ENCODE measurements around the gene PDGFC. TPM values are rescaled to one million over a fixed set of nuclear protein-coding genes. Genes with fewer than 3 reads are reported as not detected.

Gene PDGFC
- total and polyA plus RNA-seq, 9 donors, result 18.6 to 58.0 (median 36.2) TPM

DNA sequence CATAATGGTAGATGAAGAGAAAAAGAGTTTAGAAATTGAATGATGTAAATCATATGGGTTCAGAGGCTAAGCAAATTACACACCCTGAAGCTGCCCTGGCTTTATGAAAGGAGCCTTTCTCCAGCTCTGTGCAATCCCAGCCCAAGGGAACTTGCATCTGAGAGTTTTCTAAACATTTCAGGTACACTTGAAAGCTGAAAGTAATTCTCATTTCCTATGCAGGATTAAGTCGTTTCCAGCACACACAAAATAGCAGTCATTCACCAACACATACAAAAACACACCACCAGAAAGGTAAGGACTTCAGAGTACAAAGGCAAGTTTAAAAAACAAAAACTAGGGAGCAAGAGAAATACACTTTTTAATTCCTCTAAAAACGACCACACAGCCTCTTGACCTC lies 1.7 kb downstream of the PDGFC start:
- no peak for TF ChIP-seq CTCF (IDR thresholded peaks at IDR 0.05)
- no peak for TF ChIP-seq EP300 (IDR thresholded peaks at IDR 0.05)
- no peak for TF ChIP-seq POLR2A (IDR thresholded peaks at IDR 0.05)
- intact Hi-C loops (cut with DNase I), result loop anchor here in 3 of 4 donors (5.0 to 10.0 kb wide), 4 partner anchors 75 to 495 kb away; no protein-coding TSS in a partner anchor
- H3K27ac ChIP-seq, result peak overlapping the region; percentile 85 to 96
- no peak for DNase-seq
- no peaks in the 10 kb centered on the region for H3K9me3 ChIP-seq
- peak overlapping the region; percentile 86 for H3K4me3 ChIP-seq
- WGBS, 3 donors, result 1 to 3% (median 1%) methylated on average over 2 of the region's 2 CpGs
- H3K36me3 ChIP-seq, result no peaks in the 10 kb centered on the region
- H3K4me1 ChIP-seq (ENCODE audit: insufficient read depth), result peaks cover 8% of the 10 kb centered on the region
- no peaks in the 10 kb centered on the region for H3K27me3 ChIP-seq

DNA sequence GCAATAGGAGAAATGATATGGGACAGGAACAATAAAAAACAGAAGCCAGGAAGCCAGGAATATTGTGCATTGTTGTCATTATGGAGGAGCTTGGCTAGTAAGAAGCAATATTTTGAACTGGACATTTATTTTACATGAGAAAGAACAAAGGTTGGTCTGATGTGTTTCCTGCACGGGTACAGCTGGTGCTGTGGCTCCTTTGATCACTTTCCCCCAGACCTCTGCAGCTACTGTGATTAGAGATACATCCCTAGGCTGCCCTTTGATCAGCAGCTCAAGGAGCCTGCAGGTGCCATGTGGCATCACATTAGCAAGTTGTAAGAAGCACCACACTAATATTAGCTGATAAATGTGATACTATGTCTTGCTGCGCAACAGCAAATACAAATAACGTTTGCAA lies 2.5 kb downstream of the PDGFC start:
- Histone ChIP-seq H3K27me3 (no peaks in the 10 kb centered on the region), H3K27ac (peak overlapping the region in 1 of 2 donors; percentile 5), H3K9me3 (no peaks in the 10 kb centered on the region), H3K4me3 (peak overlapping the region; percentile 86), H3K36me3 (no peaks in the 10 kb centered on the region), H3K4me1 (ENCODE audit: insufficient read depth) (peaks cover 10% of the 10 kb centered on the region)
- no peak for TF ChIP-seq CTCF (IDR thresholded peaks at IDR 0.05)
- no peak for TF ChIP-seq POLR2A (IDR thresholded peaks at IDR 0.05)
- no peak for TF ChIP-seq EP300 (IDR thresholded peaks at IDR 0.05)
- intact Hi-C loops (cut with DNase I), result loop anchor here in 2 of 4 donors (5.0 to 10.0 kb wide), 2 partner anchors 382 to 494 kb away; no protein-coding TSS in a partner anchor
- 21 to 37% (median 22%) methylated on average over 3 of the region's 3 CpGs for WGBS, 3 donors
- DNase-seq, result no peak

DNA sequence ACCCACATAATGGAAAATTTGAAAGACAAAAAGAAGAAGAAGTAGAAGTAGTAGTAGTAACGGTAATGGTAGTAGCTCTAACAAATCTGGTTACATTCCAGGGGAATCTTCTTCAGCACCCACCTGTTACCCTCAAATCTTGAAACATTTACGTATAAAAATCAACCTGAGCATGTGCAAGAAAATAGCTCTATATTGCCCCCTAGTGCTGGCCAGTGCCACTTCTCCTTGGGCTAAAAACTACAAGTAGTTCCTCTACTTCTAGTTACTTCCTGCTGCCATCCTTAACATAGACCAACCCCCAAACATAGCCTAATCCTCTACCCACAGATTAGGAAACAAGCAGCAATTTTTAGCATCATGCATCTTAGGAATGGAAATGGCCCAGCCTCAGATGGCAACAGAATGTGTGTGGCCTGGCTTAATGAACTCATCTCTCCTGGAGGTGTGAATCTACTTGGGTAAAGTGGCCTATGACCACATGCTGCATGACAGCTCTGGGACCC lies 3.1 kb downstream of the PDGFC start:
- peak overlapping the region in 1 of 2 donors; percentile 5 for H3K27ac ChIP-seq
- intact Hi-C loops (cut with DNase I), result loop anchor here in 2 of 4 donors (5.0 to 10.0 kb wide), 2 partner anchors 381 to 494 kb away; no protein-coding TSS in a partner anchor
- 9 to 23% (median 13%) methylated on average over 2 of the region's 2 CpGs for WGBS, 3 donors

DNA sequence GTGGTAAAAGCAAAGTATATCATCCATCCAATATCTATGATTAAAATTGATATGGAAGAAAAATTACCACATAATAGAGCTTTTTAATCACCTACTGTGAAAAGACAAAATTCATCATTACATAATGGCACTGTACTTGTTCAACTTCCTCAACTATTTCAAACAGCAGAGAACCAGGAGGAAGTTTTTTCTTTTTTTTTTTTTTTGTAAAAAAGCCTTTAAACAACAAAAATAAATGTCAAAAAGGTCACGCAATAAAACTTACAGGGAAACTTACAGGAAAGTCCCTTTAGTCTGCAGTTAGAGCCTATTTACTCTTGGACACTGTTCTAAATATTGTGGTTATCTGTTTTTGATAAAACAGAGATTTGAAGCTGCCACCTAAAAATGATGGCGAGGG lies 4.8 kb downstream of the PDGFC start:
- 88 to 93% (median 88%) methylated on average over 2 of the region's 2 CpGs for WGBS, 3 donors
- TF ChIP-seq CTCF (IDR thresholded peaks at IDR 0.05) (no peak), POLR2A (IDR thresholded peaks at IDR 0.05) (no peak), EP300 (IDR thresholded peaks at IDR 0.05) (no peak)

More for the DNA sequence above, 3.1 kb downstream of the PDGFC start:
- no peaks in the 10 kb centered on the region for H3K36me3 ChIP-seq
- DNase-seq, result peak; percentile 55 to 77 (median 56)
- H3K9me3 ChIP-seq, result no peaks in the 10 kb centered on the region
- peaks cover 10% of the 10 kb centered on the region for H3K4me1 ChIP-seq (ENCODE audit: insufficient read depth)
- TF ChIP-seq CTCF (IDR thresholded peaks at IDR 0.05), result peak; percentile 65 to 80 (median 66)
- no peak for TF ChIP-seq EP300 (IDR thresholded peaks at IDR 0.05)
- no peaks in the 10 kb centered on the region for H3K27me3 ChIP-seq
- H3K4me3 ChIP-seq, result peak overlapping the region; percentile 86

More for the DNA sequence above, 4.8 kb downstream of the PDGFC start:
- Histone ChIP-seq H3K4me3 (no peak overlapping the region), H3K27me3 (no peaks in the 10 kb centered on the region), H3K27ac (no peak overlapping the region), H3K36me3 (no peaks in the 10 kb centered on the region), H3K9me3 (no peaks in the 10 kb centered on the region), H3K4me1 (ENCODE audit: insufficient read depth) (peaks cover 18% of the 10 kb centered on the region)
- no peak for DNase-seq
- intact Hi-C loops (cut with DNase I), result loop anchor here in 2 of 4 donors (5.0 to 10.0 kb wide), 2 partner anchors 380 to 492 kb away; no protein-coding TSS in a partner anchor
